ENCODE data around the gene MAPKAP1. TPM values are rescaled to one million over a fixed set of nuclear protein-coding genes. Genes with fewer than 3 reads are reported as not detected.

Gene MAPKAP1
- total RNA-seq, 1 donor from 2014 or later, result 70.7 TPM

DNA sequence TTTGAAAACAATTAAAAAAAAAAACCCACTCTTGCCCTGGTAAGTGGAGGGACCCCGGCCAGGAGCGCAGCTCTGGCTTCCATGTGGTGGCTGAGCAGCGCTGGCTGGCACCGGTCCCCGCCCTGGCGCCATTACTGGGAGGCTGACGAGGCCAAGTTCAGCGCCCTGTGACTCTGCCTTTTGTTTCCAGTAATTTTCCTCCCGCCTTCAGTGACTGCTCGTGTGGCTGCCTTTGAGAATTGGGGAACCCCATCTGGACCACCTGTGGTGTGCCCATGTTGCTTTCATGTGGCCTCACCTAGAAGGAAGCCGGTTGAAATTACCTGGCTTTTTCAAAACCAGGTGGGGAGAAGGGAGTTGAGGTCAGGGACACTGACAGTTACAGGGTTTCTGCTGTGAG, 309.3 kb downstream of the MAPKAP1 start:
- intact Hi-C loops (cut with DNase I), result no loop called here
- Histone ChIP-seq H3K27me3 (no peaks in the 10 kb centered on the region), H3K4me3 (no peak overlapping the region), H3K36me3 (no peaks in the 10 kb centered on the region), H3K27ac (no peak overlapping the region), H3K4me1 (no peaks in the 10 kb centered on the region), H3K9me3 (no peaks in the 10 kb centered on the region)
- no peak for DNase-seq (ENCODE audit: extremely low spot score in 2 of 2)
- TF ChIP-seq, protein P1, sequence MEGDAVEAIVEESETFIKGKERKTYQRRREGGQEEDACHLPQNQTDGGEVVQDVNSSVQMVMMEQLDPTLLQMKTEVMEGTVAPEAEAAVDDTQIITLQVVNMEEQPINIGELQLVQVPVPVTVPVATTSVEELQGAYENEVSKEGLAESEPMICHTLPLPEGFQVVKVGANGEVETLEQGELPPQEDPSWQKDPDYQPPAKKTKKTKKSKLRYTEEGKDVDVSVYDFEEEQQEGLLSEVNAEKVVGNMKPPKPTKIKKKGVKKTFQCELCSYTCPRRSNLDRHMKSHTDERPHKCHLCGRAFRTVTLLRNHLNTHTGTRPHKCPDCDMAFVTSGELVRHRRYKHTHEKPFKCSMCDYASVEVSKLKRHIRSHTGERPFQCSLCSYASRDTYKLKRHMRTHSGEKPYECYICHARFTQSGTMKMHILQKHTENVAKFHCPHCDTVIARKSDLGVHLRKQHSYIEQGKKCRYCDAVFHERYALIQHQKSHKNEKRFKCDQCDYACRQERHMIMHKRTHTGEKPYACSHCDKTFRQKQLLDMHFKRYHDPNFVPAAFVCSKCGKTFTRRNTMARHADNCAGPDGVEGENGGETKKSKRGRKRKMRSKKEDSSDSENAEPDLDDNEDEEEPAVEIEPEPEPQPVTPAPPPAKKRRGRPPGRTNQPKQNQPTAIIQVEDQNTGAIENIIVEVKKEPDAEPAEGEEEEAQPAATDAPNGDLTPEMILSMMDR (IDR thresholded peaks at IDR 0.05), result no peak
- no peak for TF ChIP-seq POLR2A (IDR thresholded peaks at IDR 0.05)
- TF ChIP-seq POLR2AphosphoS5 (IDR thresholded peaks at IDR 0.05; ENCODE audit: insufficient read depth in 1 of 2, low read depth in 1 of 2), result no peak

DNA sequence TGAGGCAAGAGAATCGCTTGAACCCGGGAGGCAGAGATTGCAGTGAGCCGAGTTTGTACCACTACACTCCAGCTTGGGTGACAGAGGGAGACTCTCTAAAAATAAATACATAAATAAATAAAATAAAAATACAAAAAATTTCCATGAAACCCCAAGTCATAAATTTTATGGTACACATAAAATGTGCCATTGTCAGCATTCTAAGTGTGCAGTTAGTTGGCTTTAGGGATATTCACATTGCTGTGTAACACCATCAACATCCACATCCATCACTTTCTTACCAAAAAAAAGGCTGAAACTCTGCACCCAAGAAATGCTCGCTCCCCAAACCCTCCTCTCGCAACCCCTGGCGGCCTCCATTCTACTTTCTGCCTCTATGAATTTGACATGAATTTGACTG, 310.2 kb downstream of the MAPKAP1 start:
- Histone ChIP-seq H3K36me3 (no peaks in the 10 kb centered on the region), H3K9me3 (no peaks in the 10 kb centered on the region), H3K4me3 (no peak overlapping the region), H3K27ac (no peak overlapping the region), H3K4me1 (no peaks in the 10 kb centered on the region), H3K27me3 (no peaks in the 10 kb centered on the region)
- DNase-seq (ENCODE audit: extremely low spot score in 2 of 2), result no peak
- intact Hi-C loops (cut with DNase I), result no loop called here
- TF ChIP-seq POLR2AphosphoS5 (IDR thresholded peaks at IDR 0.05; ENCODE audit: insufficient read depth in 1 of 2, low read depth in 1 of 2) (no peak), POLR2A (IDR thresholded peaks at IDR 0.05) (no peak)
- TF ChIP-seq, protein P1 (IDR thresholded peaks at IDR 0.05), result no peak

DNA sequence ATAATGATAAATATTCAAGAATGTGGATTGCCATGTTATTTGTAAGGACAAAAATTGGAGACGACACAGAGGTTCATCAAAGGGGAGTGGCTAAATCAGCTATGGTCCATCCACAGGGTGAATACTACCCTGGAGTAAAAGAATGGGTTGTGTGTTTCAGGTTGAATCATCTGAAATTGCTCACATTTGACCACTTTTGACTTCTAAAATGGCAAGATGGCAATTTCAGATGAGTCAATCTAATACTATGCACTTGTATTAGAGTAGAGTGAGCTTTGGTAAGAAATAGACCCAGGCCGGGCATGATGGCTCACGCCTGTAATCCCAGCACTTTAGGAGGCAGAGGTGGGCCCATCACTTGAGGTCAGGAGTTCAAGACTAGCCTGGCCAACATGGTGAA, 313.6 kb downstream of the MAPKAP1 start:
- H3K4me1 ChIP-seq, result no peaks in the 10 kb centered on the region
- H3K27ac ChIP-seq, result no peak overlapping the region
- H3K27me3 ChIP-seq, result no peaks in the 10 kb centered on the region
- H3K36me3 ChIP-seq, result no peaks in the 10 kb centered on the region
- TF ChIP-seq, protein P1 (IDR thresholded peaks at IDR 0.05), result no peak
- TF ChIP-seq POLR2A (IDR thresholded peaks at IDR 0.05) (no peak), POLR2AphosphoS5 (IDR thresholded peaks at IDR 0.05; ENCODE audit: insufficient read depth in 1 of 2, low read depth in 1 of 2) (no peak)
- intact Hi-C loops (cut with DNase I), result no loop called here
- no peaks in the 10 kb centered on the region for H3K9me3 ChIP-seq
- no peak for DNase-seq (ENCODE audit: extremely low spot score in 2 of 2)
- H3K4me3 ChIP-seq, result no peak overlapping the region

DNA sequence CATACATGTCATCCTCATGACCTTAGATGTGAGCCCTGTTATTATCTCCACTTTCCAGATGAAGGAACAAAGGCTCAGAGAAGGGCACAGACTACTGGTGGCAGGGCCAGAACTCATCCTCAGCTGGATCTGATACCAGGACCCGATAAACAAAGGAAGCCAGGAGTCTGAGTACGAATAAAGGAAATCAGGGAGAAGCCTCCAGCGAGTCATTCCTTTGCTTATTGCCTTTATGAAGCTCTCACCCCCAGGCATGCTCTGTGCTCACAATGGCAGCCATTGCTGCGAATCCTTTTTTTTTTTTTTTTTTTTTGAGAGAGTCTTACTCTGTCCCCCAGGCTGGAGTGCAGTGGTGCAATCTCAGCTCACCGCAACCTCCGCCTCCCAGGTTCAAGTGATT, 315.3 kb downstream of the MAPKAP1 start:
- TF ChIP-seq POLR2AphosphoS5 (IDR thresholded peaks at IDR 0.05; ENCODE audit: insufficient read depth in 1 of 2, low read depth in 1 of 2), result no peak
- TF ChIP-seq, protein P1 (IDR thresholded peaks at IDR 0.05), result no peak
- TF ChIP-seq POLR2A (IDR thresholded peaks at IDR 0.05), result no peak
- H3K4me1 ChIP-seq, result no peaks in the 10 kb centered on the region
- no peaks in the 10 kb centered on the region for H3K27me3 ChIP-seq
- H3K27ac ChIP-seq, result no peak overlapping the region
- intact Hi-C loops (cut with DNase I), result no loop called here
- DNase-seq (ENCODE audit: extremely low spot score in 2 of 2), result no peak
- H3K36me3 ChIP-seq, result no peaks in the 10 kb centered on the region
- no peak overlapping the region for H3K4me3 ChIP-seq
- no peaks in the 10 kb centered on the region for H3K9me3 ChIP-seq

DNA sequence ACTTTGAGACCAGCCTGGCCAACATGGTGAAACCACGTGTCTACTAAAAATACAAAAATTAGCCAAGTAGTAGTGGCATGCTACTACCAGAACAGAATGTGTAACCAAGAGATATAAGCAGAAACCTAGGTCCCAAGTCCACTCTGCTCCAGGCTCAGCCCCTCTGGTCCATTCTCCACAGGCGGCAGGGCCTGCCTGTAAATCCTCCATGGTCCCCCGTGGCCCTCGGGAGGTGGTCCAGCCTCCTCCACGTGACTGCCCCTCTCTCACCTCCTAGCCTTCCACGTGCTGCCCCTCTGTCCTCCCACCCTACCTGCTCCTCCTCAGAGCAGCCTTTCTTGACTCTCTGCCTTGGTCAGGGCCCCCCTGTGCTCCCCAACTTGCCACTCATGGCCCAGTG, 318.0 kb downstream of the MAPKAP1 start:
- intact Hi-C loops (cut with DNase I), result no loop called here
- Histone ChIP-seq H3K27ac (no peak overlapping the region), H3K4me3 (no peak overlapping the region), H3K36me3 (no peaks in the 10 kb centered on the region), H3K9me3 (no peaks in the 10 kb centered on the region), H3K4me1 (no peaks in the 10 kb centered on the region), H3K27me3 (no peaks in the 10 kb centered on the region)
- DNase-seq (ENCODE audit: extremely low spot score in 2 of 2), result no peak
- no peak for TF ChIP-seq POLR2A (IDR thresholded peaks at IDR 0.05)
- TF ChIP-seq, protein P1 (IDR thresholded peaks at IDR 0.05), result no peak
- TF ChIP-seq POLR2AphosphoS5 (IDR thresholded peaks at IDR 0.05; ENCODE audit: insufficient read depth in 1 of 2, low read depth in 1 of 2), result no peak

Measured in vagina (tissue), 2 donors.